Esophagus squamous epithelium (tissue), 4 donors: ENCODE data around the gene SLC17A2.

Experiments
- POLR2A ChIP-seq, 4 donors: fragments of 450-650 bp; IDR thresholded peaks; one replicate each; pipeline ENCODE4 v1.6.1; 2017; ENCODE audit warnings: antibody characterized with exemption in 4 of 4, mild to moderate bottlenecking in 4 of 4, moderate library complexity in 3 of 4
- TF ChIP-seq, protein P1 (sequence below), 6 experiments: fragments of 450-650 bp in 4 of 6; fragments of 200-600 bp in 2 of 6; sonication (generic) in 2 of 6; IDR thresholded peaks; one replicate each; pipeline ENCODE4 v1.5.1; 2016 to 2019; ENCODE audit warnings: antibody characterized with exemption in 6 of 6, mild to moderate bottlenecking in 4 of 6, moderate library complexity in 4 of 6

DNA sequence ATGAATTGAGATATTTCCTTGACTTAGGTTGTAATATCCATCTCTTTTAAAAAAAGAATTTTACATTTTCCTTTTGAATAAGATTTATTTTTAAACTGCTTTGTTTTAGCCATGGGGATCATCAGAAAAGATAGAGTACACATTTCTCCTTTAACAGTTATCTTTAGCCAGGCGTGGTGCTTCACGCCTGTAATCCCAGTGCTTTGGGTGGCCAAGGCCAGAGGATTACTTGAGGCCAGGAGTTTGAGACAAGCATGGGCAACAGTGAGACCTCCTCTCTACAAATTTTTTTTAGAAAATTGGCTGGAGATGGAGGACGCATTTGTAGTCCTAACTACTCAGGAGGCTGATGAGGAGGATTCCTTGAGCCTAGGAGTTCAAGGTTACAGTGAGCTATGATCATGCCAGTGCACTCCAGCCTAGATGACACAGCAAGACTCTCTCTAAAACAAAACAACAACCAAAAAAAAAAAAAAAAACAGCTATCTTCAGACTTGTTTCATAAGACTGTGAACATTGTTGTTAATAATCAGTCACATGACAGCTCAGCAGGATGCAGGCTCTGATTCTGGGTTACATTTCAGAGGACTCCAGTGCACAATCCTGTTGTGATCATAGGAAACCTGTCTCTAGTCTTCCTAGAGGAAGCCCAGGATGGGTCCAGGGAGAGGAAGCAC lies 54.4 kb downstream of the SLC17A2 start:
- TF ChIP-seq, protein P1, sequence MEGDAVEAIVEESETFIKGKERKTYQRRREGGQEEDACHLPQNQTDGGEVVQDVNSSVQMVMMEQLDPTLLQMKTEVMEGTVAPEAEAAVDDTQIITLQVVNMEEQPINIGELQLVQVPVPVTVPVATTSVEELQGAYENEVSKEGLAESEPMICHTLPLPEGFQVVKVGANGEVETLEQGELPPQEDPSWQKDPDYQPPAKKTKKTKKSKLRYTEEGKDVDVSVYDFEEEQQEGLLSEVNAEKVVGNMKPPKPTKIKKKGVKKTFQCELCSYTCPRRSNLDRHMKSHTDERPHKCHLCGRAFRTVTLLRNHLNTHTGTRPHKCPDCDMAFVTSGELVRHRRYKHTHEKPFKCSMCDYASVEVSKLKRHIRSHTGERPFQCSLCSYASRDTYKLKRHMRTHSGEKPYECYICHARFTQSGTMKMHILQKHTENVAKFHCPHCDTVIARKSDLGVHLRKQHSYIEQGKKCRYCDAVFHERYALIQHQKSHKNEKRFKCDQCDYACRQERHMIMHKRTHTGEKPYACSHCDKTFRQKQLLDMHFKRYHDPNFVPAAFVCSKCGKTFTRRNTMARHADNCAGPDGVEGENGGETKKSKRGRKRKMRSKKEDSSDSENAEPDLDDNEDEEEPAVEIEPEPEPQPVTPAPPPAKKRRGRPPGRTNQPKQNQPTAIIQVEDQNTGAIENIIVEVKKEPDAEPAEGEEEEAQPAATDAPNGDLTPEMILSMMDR (IDR thresholded peaks at IDR 0.05): no peak
- TF ChIP-seq POLR2A (IDR thresholded peaks at IDR 0.05): no peak
